GM23338 (cell line): Measurements from ENCODE around the gene ARRDC5. TPM values are rescaled to one million over a fixed set of nuclear protein-coding genes. Genes with fewer than 3 reads are reported as not detected.

Source experiments
- ATAC-seq: fragments of 200-7000 bp; cut with Tn5 transposase; 3 replicates; pipeline ENCODE4 v1.9.1; 2020
- DNase-seq: peaks from one replicate; pipeline ENCODE4 v3.0.0-alpha.2; 2015; ENCODE audit warnings: low spot score
- H2AFZ ChIP-seq: fragments of 200-600 bp; sonication (generic); 2 replicates; pipeline ENCODE4 v1.8.0; 2016; ENCODE audit warnings: antibody characterized with exemption, mild to moderate bottlenecking, moderate library complexity
- H3F3A ChIP-seq: fragments of 200-600 bp; sonication (generic); replicated peaks from 2 replicates; pipeline ENCODE4 v1.8.0; 2017; ENCODE audit warnings: antibody characterized with exemption, mixed run types, low read depth
- H3K27ac ChIP-seq: fragments of 200-600 bp; sonication (generic); 2 replicates; pipeline ENCODE4 v1.6.1; 2016; ENCODE audit warnings: low read depth
- H3K27me3 ChIP-seq: fragments of 200-600 bp; sonication (generic); 2 replicates; pipeline ENCODE4 v1.8.0; 2016; ENCODE audit warnings: mild to moderate bottlenecking, mixed run types, moderate library complexity; ENCODE audit not compliant: insufficient read depth
- H3K36me3 ChIP-seq: fragments of 200-600 bp; sonication (generic); 2 replicates; pipeline ENCODE4 v1.8.0; 2016; ENCODE audit warnings: mild to moderate bottlenecking; ENCODE audit not compliant: insufficient read depth
- H3K4me1 ChIP-seq: fragments of 200-600 bp; sonication (generic); 2 replicates; pipeline ENCODE4 v1.8.0; 2016; ENCODE audit warnings: mild to moderate bottlenecking, moderate library complexity; ENCODE audit not compliant: insufficient read depth
- H3K4me2 ChIP-seq: fragments of 200-600 bp; sonication (generic); 2 replicates; pipeline ENCODE4 v1.7.1; 2017; ENCODE audit warnings: mixed run types
- H3K4me3 ChIP-seq: fragments of 200-600 bp; sonication (generic); 2 replicates; pipeline ENCODE4 v1.6.1; 2016; ENCODE audit warnings: mixed run types
- H3K79me2 ChIP-seq: fragments of 200-600 bp; sonication (generic); replicated peaks from 2 replicates; pipeline ENCODE4 v1.8.0; 2017; ENCODE audit warnings: mild to moderate bottlenecking; ENCODE audit not compliant: insufficient read depth
- H3K9me2 ChIP-seq: fragments of 200-600 bp; sonication (generic); 2 replicates; pipeline ENCODE4 v1.8.0; 2017; ENCODE audit not compliant: insufficient read depth
- H4K20me1 ChIP-seq: fragments of 200-600 bp; sonication (generic); replicated peaks from 2 replicates; pipeline ENCODE4 v1.8.0; 2017; ENCODE audit warnings: mild to moderate bottlenecking; ENCODE audit not compliant: insufficient read depth
- H3K27ac Mint-ChIP-seq: 2 replicates; pipeline ENCODE4 v1.8.0; 2020; ENCODE audit warnings: inconsistent platforms, mild to moderate bottlenecking, moderate library complexity, mixed read lengths
- H3K27me3 Mint-ChIP-seq: 3 replicates; pipeline ENCODE4 v1.8.0; 2022; ENCODE audit warnings: low read depth, mild to moderate bottlenecking, moderate library complexity, mixed read lengths, inconsistent platforms; ENCODE audit not compliant: insufficient read depth, poor library complexity
- H3K36me3 Mint-ChIP-seq: 3 replicates; pipeline ENCODE4 v1.8.0; 2021; ENCODE audit warnings: low read depth, mild to moderate bottlenecking, inconsistent platforms, moderate library complexity, mixed read lengths
- H3K4me1 Mint-ChIP-seq: 3 replicates; pipeline ENCODE4 v1.8.0; 2020; ENCODE audit warnings: mild to moderate bottlenecking, inconsistent platforms, mixed read lengths
- H3K4me3 Mint-ChIP-seq: 3 replicates; pipeline ENCODE4 v1.8.0; 2021; ENCODE audit warnings: moderate library complexity, mild to moderate bottlenecking, inconsistent platforms, mixed read lengths
- H3K9me3 Mint-ChIP-seq: 3 replicates; pipeline ENCODE4 v1.8.0; 2020; ENCODE audit warnings: moderate library complexity, mild to moderate bottlenecking, inconsistent platforms, mixed read lengths
- CREB1 ChIP-seq: fragments of 250-450 bp; sonication (Bioruptor Pico); IDR thresholded peaks from 2 replicates; pipeline ENCODE4 v1.5.0; 2020; ENCODE audit warnings: low read depth, mild to moderate bottlenecking, moderate library complexity
- ETS1 ChIP-seq: IDR thresholded peaks from 2 replicates; pipeline ENCODE4 v1.6.1; 2016; ENCODE audit warnings: antibody characterized with exemption
- EZH2 ChIP-seq: fragments of 200-600 bp; sonication (generic); IDR thresholded peaks from one replicate; pipeline ENCODE4 v1.8.0; 2017; ENCODE audit warnings: antibody characterized with exemption, mild to moderate bottlenecking, low read depth; ENCODE audit not compliant: unreplicated experiment
- EZH2phosphoT487 ChIP-seq: fragments of 200-600 bp; sonication (generic); IDR thresholded peaks from one replicate; pipeline ENCODE4 v1.8.1; 2018; ENCODE audit warnings: antibody characterized with exemption; ENCODE audit not compliant: unreplicated experiment
- JUNB ChIP-seq: IDR thresholded peaks from one replicate; pipeline ENCODE4 v1.6.1; 2016; ENCODE audit warnings: antibody characterized with exemption; ENCODE audit not compliant: unreplicated experiment
- NANOG ChIP-seq: IDR thresholded peaks from 2 replicates; pipeline ENCODE4 v1.6.1; 2016; ENCODE audit warnings: antibody characterized with exemption, borderline replicate concordance
- POLR2AphosphoS5 ChIP-seq: IDR thresholded peaks from 2 replicates; pipeline ENCODE4 v1.6.1; 2016; ENCODE audit warnings: antibody characterized with exemption, low read depth
- REST ChIP-seq: IDR thresholded peaks from one replicate; pipeline ENCODE4 v1.6.1; 2018; ENCODE audit warnings: antibody characterized with exemption; ENCODE audit not compliant: unreplicated experiment
- STAT1 ChIP-seq: IDR thresholded peaks from one replicate; pipeline ENCODE4 v1.6.1; 2016; ENCODE audit warnings: antibody characterized with exemption; ENCODE audit not compliant: unreplicated experiment
- ZNF114 ChIP-seq: fragments of 250-450 bp; sonication (Bioruptor Pico); IDR thresholded peaks from 2 replicates; pipeline ENCODE4 v1.5.0; 2020; ENCODE audit warnings: mild to moderate bottlenecking, moderate library complexity
- ZNF331 ChIP-seq: fragments of 250-450 bp; sonication (Bioruptor Pico); IDR thresholded peaks from 2 replicates; pipeline ENCODE4 v1.5.0; 2020; ENCODE audit warnings: low read depth, mild to moderate bottlenecking, moderate library complexity
- ZNF462 ChIP-seq: fragments of 250-450 bp; sonication (Bioruptor Pico); IDR thresholded peaks from 2 replicates; pipeline ENCODE4 v1.5.0; 2020; ENCODE audit warnings: mild to moderate bottlenecking, moderate library complexity
- polyA plus RNA-seq: library from polyadenylated mRNA; unstranded; fragments of >200 nt; fragmentation: Nextera tagmentation; extraction: Ambion mirVana; gene quantifications from 2 replicates; pipeline ENCODE4 v1.2.1, GENCODE V29; 2016
- total RNA-seq: library from RNA; depleted of rRNA; stranded (reverse); fragments of >200 nt; shearing (Covaris generic); gene quantifications from 2 replicates; pipeline ENCODE4 v1.2.3, GENCODE V29; 2014
- TF ChIP-seq, protein P1 (sequence below), 2 experiments: fragments of 200-600 bp in 1 of 2; sonication (generic) in 1 of 2; conservative IDR thresholded peaks; 2 replicates each; pipeline versions ENCODE4 v1.5.1 to v1.6.1; 2016 to 2017; ENCODE audit warnings: antibody characterized with exemption in 2 of 2, low read depth in 2 of 2, mild to moderate bottlenecking in 2 of 2, moderate library complexity in 1 of 2

The ARRDC5 gene
- total and polyA plus RNA-seq, 2 experiments from 2014 or later, result not detected

- TF ChIP-seq ZNF462 (CRISPR knock-in tag), result no peak
- TF ChIP-seq REST, result no peak
- TF ChIP-seq ZNF331 (CRISPR knock-in tag), result no peak
- TF ChIP-seq, protein P1, sequence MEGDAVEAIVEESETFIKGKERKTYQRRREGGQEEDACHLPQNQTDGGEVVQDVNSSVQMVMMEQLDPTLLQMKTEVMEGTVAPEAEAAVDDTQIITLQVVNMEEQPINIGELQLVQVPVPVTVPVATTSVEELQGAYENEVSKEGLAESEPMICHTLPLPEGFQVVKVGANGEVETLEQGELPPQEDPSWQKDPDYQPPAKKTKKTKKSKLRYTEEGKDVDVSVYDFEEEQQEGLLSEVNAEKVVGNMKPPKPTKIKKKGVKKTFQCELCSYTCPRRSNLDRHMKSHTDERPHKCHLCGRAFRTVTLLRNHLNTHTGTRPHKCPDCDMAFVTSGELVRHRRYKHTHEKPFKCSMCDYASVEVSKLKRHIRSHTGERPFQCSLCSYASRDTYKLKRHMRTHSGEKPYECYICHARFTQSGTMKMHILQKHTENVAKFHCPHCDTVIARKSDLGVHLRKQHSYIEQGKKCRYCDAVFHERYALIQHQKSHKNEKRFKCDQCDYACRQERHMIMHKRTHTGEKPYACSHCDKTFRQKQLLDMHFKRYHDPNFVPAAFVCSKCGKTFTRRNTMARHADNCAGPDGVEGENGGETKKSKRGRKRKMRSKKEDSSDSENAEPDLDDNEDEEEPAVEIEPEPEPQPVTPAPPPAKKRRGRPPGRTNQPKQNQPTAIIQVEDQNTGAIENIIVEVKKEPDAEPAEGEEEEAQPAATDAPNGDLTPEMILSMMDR (conservative IDR thresholded peaks at IDR 0.05; ENCODE audit: low read depth in 2 of 2), result no peak
- TF ChIP-seq EZH2phosphoT487, result no peak
- TF ChIP-seq JUNB, result no peak
- no peak for TF ChIP-seq CREB1 (CRISPR knock-in tag)
- no peak for TF ChIP-seq ZNF114 (CRISPR knock-in tag)
- no peak for TF ChIP-seq POLR2AphosphoS5
- TF ChIP-seq EZH2, result no peak
- no peak for TF ChIP-seq NANOG
- no peak for TF ChIP-seq ETS1
- no peak for TF ChIP-seq STAT1
- Mint-ChIP-seq H3K36me3 (no peaks in the 10 kb centered on the region; the same call in 2 of the 3 replicates), H3K9me3 (no peaks in the 10 kb centered on the region; the same call in 2 of the 3 replicates), H3K4me1 (peaks cover 5% of the 10 kb centered on the region; the same call in 2 of the 3 replicates), H3K4me3 (peak overlapping the region; percentile 80), H3K27me3 (peaks cover 5% of the 10 kb centered on the region), H3K27ac (0 out of 2 replicates have a peak overlapping the region, but pooled peaks have one; percentile 14)
- no peaks in the 10 kb centered on the region for H3F3A ChIP-seq
- peak overlapping the region; percentile 72; the same call in 1 of the 2 replicates for H3K27ac ChIP-seq
- H3K79me2 ChIP-seq, result peaks cover 4% of the 10 kb centered on the region; the same call in 1 of the 2 replicates
- H3K36me3 ChIP-seq, result no peaks in the 10 kb centered on the region
- peak overlapping the region; percentile 97 for H3K4me3 ChIP-seq
- DNase-seq (peak; percentile 79), ATAC-seq (peak; percentile 69)
- H2AFZ ChIP-seq, result peak overlapping the region; percentile 95
- peaks cover 4% of the 10 kb centered on the region; the same call in 1 of the 2 replicates for H4K20me1 ChIP-seq
- peaks cover 7% of the 10 kb centered on the region; the same call in 1 of the 2 replicates for H3K4me1 ChIP-seq
- no peaks in the 10 kb centered on the region for H3K9me2 ChIP-seq
- H3K4me2 ChIP-seq, result peak overlapping the region; percentile 99
- H3K27me3 ChIP-seq, result no peaks in the 10 kb centered on the region
Observed at GRCh38 chr19:4866595-4867424, 35.9 kb downstream of the ARRDC5 start.
